HG03520 (cell line): ENCODE data around the gene WDR1.
A peak's percentile ranks its signal among the peaks of the same experiment; 100 is the strongest.

Source experiments
- ATAC-seq: cut with Tn5 transposase; IDR thresholded peaks from one replicate; pipeline ENCODE4 v1.9.1; 2021; ENCODE audit warnings: mild to moderate bottlenecking, moderate library complexity; ENCODE audit not compliant: unreplicated experiment

WDR1 gene

DNA sequence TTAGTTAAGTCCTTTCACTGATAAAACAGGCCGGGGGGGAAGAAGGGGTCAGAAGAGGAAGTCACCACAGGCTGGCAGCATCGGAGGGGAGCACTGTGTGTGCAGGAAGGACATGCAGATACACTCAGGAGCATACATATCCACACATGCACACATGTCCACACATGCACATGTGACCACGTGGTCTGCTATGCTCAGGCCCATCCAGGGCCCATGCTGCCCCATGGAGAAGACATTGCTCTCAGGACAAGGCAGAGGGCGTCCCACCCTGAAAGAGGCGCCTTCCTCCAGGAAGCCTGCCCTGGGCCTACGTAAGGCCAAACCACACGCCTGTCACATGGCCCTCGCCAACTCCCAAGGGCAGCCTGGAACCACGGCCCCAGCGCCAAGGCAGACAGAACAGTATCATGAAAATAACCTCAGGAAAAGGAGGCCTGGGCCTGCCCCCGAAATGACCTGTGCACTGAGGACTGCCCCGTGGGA, 15.8 kb downstream of the WDR1 start:
- no peak for ATAC-seq

DNA sequence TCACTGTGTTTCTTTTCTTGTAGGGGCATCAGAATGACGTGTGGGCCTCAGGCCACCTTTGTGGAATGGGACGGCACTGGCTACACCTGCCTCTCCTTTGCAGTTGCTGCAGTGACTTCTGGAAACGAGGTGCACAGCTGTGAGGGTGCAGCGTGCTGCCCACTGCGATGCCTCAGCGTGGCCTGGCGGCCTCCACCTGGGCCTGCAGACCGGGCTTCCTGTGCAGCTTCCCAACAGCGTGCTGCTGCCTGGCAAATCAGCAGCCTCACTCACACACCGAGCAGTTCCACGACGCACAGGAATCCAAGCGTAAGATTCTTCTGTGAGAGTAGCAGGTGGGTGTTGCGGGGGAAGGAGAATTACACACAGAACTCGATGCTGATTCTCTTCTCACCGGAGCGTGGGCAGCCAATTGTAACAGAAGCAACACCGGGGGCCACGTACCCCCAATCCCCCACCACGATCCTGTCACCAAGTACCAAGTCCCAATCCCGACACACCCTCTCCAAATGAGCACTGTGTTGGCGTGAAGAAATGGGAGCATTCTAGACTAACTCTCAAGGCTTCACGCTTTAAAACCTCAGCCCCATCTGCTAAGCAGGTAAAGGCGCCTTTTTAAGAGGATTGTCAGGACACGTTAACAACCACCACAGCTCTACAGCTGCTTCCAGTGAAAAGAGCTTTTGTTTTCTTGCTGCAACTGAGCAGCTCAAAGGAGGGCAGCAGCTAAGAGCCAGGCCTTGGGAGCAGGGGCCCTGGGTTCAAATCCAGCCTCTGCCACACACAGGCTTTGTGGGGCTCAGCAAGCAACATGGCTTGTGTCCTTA, 16.9 kb downstream of the WDR1 start:
- no peak for ATAC-seq

DNA sequence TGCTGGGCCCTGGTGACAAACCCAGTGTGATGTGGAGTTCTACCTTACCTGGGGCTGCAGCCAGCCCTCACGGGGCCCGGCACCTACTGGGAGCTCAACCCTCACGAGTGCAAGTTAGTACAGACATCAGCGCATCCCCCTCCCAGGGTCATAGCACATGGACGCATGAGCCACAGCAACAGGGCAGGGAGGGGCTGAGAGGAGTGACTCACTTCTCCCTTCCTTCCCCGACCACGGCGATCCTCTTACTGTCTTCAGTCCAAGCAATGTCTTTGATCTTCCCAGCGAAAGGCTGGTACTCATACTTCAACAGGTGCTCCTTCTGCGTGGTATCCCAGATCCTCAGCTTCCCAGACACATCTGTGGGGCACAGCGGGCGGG, 17.8 kb downstream of the WDR1 start:
- no peak for ATAC-seq

DNA sequence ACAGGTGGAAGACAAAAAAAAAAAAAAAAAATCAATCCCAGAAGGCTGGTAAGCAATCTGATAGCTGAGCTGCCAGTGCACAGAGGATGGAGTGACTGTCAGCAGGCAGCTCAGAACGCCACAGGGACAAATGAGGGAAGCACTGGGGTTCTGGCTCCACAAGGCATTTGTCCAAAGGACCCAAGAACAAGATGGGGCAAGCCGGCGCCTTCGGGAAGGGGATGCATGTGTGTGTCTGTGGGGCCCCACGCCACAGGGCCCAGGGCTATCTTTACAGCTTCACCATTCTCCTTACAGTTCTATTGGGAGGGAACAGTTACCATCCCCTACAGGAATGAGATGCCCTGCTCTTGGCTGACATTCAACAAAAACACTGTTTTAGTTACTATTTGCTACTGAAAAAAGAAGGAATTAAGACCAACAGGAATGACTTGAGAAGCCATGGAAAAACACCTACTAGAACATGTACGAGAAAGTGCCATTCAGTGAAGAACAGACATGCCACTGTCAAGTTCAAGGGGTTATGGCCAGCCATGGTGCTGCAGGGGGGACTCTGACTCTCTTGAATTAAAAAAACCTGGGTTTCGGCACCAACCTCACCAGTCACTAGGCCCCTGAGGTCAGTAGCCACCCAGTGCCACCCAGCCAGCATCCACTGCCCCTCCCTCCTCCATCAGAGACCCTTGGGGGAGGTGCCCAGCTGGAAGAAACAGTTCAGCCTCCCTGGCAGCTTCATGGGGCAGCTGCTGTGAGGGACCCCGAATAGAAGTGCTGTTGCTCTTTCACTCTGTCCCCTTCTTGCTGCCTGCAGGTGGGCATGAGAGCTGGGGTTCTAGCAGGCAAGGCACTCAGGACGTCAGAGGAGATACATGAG, 18.5 kb downstream of the WDR1 start:
- ATAC-seq, result no peak

DNA sequence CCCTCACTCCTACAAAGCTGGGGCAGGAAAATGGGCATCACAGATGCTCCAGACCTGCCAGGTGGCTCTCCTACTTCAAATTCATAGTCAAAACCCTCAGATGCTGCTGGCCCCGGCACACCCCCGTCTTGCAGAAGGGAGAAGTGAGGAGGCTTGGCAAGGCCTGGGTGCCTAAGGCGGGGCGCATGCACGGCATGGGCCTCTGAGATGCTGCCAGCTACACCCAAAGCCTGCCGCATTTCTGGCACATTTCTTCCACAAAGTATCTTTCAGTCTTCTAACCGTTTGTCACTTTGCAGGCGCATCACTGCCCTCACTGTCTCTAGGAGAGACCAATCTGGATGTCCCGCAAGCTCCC, 19.6 kb downstream of the WDR1 start:
- ATAC-seq, result no peak

DNA sequence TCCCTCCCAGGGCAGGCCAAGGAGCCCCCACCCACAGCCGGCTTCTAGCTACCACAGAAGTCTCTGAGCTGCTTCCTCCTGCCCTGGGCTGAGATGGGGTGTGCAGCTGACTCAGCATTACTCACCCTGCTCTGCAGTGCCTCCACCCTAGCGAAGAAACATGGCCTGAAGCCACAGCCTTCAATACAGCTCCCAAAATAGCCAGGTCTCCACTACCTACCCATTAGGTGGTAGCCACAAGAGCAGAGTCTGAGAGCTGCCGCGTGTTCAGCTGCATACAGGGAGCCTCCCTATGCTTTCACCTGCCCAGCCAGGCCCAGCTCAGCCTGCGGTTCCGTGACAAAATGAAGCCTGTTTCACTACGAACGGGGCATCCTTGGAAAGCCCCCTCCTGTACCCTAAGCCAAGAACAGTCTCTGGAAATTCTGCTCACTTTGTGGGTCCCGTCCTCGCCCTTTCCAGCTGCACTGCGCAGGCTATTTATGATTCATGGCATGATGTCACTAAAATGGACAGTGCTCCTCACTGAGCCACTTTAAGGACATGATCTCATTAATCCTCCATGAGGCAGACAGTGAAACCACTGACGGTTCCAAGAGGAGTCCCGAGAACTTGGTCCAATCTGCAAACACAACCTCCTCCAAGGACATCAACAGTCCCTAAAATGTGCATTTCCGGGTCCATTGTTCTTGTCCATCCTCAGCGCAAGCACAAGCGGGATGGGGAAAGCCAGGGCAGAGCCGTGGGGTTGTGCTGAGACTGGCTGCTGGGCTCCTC, 20.2 kb downstream of the WDR1 start:
- peak; percentile 76 for ATAC-seq

DNA sequence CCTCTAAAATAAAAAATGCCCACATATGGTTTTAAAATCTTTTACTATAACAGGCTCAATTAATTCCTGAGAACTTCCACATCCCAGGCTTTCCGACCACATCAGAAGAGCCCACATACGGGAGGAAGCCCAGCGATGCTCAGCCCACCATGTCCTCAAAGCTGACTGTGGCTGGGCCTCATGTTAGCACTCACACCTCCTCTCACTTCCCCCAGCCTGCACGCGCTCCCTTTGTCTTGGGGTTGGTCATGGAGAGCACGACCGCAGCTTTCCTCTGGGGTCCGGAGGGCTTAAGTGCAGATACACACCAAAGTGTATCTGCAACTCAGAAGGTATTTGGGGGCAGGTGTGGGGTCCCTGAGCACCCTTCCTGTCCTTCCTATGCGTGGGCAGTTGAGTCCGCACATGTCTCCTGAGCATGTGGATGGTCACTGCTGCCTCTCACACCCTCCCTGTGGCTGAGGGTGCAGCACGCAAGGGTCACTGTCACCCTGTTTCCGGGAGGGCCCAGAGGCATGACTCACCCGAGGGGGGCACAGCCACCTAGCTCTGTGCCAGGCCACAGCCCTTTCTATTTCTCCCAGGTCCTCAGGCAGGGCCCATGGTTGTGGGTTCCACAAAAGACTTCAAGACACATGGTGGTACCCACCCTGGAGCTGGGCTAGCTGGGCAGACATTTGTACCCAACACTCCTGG, 21.2 kb downstream of the WDR1 start:
- no peak for ATAC-seq

DNA sequence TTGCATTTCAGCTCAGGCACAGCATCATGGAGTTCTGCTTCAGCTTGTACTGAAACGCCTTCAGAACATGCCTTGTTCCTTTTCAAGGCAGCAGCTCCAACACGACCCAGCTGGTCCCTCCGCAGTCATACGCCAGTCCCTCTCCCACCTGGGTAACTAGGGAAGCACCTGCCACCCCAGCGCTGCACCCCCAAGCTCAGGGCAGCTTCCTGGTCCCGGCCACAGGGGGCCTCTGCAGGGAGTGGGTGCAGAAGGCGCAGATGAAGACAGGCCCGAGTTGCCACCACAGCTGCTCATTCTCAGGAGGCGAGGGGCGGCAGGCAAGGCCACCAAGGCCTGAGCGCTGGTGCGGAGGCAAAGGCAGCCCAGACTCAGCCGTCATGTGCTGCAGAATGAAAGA, 21.8 kb downstream of the WDR1 start:
- no peak for ATAC-seq

DNA sequence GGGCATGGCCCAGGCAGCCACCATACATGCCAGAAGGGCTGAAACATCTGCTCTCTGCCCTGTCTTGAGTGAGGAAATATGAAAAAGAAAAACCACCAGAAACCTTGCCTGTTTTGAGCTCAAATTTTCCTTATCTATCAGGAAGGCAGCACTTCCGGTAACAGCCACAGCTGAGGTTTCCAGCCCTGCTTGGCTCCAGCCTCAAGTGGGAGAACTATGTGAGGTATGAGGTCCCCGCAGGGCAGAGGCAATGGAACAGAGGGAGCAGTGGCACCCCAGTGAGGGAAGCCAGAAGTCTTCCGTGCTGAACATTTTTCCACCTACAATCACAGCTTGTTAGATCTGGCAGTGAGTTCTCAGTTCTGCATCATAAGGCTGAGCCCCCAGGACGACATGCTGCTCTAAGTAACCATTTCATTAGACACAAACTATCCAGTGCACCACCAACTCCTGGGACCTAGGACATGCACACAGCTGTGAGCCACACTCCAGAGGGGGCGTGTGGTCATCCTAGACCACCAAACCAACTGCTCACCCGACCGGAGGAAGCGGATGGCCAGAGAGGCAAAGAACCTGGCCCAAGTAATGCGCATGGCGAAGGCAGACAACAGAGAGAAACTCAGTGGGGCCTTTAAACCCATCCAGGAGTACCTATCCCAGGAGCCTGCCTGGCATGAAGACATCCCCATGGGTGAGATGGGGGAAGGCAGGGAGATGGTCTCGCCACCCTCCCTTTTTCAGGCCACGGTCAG, 22.6 kb downstream of the WDR1 start:
- ATAC-seq, result no peak

DNA sequence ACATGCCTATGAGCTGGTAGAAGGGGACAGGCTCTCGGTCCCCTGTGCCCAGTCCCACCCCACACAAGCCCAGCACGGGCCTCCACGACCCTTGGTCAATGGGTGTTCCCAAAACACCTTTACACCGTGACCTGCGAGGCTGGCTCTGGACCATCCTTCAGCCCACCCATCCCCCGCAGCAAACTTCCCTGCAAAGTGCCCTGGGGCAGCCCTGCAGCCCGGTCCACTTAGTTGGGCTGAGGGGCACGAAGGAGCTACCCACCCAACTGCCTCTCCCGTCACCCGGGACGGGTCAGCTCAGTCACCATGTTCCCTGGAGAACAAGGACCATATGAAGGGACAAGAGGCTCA, 23.4 kb downstream of the WDR1 start:
- no peak for ATAC-seq

DNA sequence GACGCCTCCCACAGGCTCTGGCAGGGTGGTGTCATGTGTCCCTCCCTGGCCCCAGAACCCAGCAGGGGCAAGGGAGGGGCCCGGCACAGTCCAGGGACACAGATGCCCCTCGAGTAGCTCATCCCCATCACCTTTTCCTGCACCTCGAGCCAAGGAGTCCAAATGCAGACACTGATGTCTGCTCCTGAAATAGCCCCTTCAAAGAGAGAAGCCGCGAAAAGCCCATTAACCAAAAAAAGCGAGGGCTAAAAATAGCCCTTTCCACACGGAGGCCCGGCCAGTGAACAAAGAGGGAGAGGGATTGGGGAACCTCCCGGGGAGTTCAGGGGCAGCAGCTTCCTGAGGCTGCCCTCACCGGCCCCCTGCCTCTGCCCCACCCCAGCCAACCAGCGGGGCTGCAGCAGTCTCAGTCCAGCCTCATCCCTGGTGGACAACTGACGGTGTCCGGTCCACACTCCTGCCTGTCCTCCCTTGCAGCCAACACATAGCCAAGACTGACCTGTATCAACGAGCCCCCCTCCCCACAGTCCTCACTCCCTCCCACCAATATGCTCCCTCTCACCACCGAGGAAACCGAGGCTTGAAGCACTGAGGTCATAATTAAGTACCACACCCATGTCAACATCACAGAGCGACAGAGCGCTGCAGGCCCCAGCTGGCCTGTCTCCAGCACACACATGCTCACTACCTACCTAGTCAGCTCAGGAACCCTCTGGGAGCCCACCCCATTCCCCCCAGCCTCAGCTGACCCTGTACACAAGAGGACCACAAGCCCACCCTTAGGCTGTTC, 23.9 kb downstream of the WDR1 start:
- no peak for ATAC-seq

DNA sequence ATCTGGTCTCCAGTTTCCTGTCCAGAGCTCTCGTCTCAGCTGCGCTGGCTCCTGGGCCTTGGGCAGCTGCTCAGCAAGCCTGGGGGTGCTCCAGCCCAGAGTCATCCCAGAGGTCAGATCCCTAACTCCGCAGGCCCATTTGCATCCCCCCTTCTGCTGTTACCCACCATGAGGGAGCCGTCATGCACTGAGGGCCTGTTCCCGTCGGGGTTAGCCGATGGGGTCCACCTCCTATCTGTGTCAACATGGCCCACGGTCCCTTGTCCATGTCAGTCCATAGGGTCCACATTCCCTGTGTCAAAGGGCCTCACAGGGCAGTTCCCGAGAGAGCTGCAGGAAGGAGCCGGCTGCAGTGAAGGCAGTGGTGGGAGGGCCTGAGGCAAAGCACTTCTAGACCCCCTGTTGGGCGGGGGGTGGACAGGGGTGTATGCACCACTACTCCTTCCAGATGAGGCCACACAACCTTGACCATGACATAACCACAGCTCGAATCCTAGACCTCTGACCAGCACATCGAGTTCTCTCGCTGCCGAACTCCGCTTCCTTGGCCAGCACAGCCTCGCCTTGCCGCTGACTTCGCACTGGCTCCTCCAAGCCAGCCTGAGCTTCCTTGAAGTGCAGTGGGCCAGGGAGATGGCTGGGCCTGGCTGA, 24.9 kb downstream of the WDR1 start:
- no peak for ATAC-seq

DNA sequence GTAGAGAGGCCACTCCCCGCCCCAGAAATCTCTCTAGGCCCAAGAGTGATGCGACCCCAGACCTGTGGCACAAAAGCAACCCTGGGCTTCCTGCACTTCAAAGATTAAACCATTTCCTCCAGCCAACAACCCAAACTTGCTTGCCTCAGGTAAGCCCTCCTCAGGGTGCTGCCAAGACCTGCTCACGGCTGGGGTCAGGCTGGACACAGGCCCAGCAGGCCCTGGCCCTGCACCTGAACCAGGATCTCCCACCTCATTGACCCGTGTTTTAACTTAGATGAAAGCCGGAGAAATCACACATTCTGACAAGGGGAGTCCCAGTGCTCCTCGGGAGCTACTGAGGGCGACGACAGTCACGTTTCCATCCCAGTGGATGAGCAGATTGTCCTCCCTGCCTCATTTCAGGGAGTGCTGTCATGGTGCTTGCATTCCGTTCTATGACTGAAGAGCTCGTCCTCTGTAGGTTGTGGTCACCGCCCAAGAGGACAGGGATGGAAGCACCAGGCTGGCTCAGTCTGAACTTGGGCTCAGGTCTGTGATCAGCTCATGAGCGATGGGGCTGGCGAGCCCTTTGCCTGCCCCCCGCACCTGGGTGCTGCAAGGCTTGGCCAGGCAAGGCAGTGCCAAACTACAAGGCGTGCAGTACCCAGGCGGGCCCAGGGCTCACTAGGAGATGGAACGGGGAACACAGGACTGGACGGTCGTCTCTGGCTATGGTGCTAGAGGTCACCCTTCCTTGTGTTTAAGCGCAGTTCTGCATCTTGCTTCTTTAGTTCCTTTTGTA, 25.9 kb downstream of the WDR1 start:
- ATAC-seq, result no peak

DNA sequence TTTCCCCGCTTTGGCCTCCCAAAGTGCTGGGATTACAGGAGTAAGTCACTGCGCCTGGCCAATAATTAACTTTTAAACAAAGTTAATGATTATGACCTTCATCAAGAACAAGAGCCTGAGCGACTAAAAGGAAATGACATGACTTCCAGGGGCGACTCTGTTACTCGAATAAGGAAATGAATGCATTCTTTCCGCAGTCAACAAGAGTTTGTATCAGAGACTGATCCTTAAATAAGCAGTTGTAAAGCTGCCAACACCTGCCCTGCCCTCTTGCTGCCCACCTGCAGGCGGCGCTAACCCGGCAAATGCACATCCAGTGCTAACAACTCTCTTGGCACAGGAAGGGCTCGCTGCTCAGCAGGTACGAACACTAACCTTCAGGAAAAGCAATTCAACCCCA, 27.3 kb downstream of the WDR1 start:
- ATAC-seq, result no peak

DNA sequence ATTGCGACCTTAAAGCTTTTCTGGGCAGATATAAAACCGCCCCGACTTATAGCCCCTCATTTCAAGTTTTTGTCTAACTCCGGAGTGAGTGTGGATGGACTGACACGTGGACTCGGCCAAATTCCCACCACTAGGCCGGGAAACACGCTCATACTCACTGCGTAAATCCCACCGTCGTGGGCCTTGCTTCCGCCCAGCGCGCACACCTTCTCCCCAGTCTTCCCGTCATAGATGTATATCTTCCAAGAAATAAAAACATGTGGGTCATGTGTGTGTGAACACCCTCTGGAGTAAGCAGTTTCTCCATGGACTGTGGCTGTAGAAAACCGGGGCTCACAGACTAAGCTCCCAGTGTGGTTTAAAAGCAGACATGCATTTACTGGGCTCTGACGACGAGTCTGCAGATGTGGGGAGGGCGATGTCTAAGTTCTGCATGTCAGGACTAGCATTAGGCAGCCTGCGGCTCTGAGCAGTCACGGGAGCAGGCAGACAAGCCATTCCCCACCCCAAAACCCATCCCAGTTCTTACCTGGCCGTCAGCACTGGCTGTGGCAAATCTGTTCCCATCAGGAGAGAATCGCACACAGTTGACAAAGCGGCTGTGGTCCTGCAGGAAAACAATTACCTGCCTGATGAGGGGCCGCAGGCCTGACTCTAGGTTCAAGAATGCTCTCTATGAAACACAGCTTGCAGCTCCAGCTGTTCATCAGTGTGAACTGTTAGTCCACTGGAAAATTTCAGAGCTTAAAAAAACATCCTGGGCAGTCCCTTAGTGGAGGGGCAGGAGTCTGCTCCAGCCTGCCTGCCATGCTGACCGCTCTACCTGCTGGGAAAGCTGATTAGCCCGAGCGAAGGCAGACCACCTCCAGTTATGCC, 28.2 kb downstream of the WDR1 start:
- ATAC-seq, result no peak

DNA sequence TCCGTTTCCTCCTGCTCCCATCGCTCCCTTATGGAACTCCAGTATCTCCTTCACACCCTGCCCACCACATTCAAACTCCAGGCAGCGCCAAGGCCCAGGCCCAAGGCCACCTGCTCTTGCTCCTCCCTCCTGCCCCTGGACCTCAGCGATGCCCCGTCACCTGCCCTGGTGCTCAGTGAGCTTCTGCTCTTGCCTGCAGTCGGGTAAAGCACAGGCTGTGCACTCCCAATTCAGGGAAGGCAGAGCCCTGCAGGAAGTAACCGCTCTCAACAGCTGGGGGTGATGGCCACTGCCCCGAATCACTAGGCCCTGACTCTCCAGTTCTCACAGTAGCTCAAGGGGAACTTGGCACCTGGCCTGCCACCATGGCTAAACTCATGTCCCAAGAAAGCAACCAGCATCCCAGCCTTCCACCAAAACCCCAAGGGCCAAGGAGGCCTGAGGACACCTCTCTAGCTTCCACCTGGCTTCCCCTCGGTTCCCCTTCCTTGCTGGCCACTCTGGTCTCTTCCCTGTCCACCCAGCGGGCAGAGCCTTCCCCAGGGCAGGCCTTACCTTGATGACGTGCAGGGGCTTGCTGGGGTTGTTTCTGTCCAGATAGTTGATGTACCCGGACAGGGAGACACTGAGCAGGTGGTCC, 29.3 kb downstream of the WDR1 start:
- no peak for ATAC-seq
